Measurements from ENCODE around the gene MRPL53.

DNA sequence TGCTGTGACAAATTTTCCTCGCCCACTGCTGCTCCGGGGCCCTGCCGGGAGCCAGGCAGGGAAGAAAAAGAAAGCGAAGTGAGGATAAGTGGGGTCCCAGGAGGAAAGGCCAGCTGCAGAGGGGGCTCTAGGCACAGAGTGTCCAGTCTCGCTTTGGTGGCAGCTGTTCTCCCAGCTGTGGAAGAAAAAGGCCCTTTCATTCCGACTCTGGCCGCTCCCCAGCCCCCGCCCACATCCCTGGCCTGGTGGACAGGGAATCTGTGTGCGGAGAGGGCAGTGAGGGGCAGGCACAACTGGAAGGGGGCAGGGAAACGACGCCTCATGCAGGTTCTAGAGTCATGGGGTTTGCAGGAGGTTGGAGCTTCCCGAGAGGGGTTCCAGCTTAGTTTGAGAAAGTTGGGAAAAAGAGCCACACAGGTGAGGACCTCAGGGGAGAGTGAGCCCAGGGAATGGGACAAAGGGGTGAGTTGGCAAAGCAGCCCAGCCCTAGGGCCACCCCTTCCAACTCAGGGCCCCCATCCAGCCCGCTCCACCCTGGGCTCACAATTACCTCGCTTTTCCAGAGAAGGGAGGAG is 32.6 kb downstream of the MRPL53 start:
- TF ChIP-seq, protein P1, sequence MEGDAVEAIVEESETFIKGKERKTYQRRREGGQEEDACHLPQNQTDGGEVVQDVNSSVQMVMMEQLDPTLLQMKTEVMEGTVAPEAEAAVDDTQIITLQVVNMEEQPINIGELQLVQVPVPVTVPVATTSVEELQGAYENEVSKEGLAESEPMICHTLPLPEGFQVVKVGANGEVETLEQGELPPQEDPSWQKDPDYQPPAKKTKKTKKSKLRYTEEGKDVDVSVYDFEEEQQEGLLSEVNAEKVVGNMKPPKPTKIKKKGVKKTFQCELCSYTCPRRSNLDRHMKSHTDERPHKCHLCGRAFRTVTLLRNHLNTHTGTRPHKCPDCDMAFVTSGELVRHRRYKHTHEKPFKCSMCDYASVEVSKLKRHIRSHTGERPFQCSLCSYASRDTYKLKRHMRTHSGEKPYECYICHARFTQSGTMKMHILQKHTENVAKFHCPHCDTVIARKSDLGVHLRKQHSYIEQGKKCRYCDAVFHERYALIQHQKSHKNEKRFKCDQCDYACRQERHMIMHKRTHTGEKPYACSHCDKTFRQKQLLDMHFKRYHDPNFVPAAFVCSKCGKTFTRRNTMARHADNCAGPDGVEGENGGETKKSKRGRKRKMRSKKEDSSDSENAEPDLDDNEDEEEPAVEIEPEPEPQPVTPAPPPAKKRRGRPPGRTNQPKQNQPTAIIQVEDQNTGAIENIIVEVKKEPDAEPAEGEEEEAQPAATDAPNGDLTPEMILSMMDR (IDR thresholded peaks at IDR 0.05 in 4 of 5, conservative IDR thresholded peaks at IDR 0.05 in 1 of 5), result no peak
- no peak for TF ChIP-seq POLR2A (IDR thresholded peaks at IDR 0.05)

Data from gastrocnemius medialis (tissue), 4 donors.